DND-41 (cell line): ENCODE data around the gene CCDC117.

Experiments
- ATAC-seq: fragments of 200-7000 bp; cut with Tn5 transposase; 3 replicates; pipeline ENCODE4 v1.9.1; 2021; ENCODE audit warnings: low read depth; ENCODE audit not compliant: insufficient read depth
- DNase-seq: peaks from one replicate; pipeline ENCODE4 v3.0.0-alpha.2; 2020
- H2AFZ ChIP-seq: 2 replicates; pipeline ENCODE4 v1.6.0; 2012; ENCODE audit warnings: low read depth, low read length
- H3K27ac ChIP-seq: 2 replicates; pipeline ENCODE4 v1.5.1; 2012; ENCODE audit warnings: low read length, inconsistent platforms
- H3K27me3 ChIP-seq: fragments of 200-600 bp; sonication (generic); 2 replicates; pipeline ENCODE4 v1.6.0; 2012; ENCODE audit warnings: low read length, mild to moderate bottlenecking, inconsistent platforms; ENCODE audit not compliant: insufficient read depth, poor library complexity
- H3K36me3 ChIP-seq: 2 replicates; pipeline ENCODE4 v1.5.1; 2012; ENCODE audit warnings: low read length, inconsistent platforms; ENCODE audit not compliant: insufficient read depth
- H3K4me1 ChIP-seq: 2 replicates; pipeline ENCODE4 v1.5.1; 2012; ENCODE audit warnings: mild to moderate bottlenecking, low read length; ENCODE audit not compliant: insufficient read depth
- H3K4me2 ChIP-seq: 2 replicates; pipeline ENCODE4 v1.6.0; 2012; ENCODE audit warnings: mild to moderate bottlenecking, moderate library complexity, low read length, inconsistent platforms; ENCODE audit not compliant: insufficient read depth
- H3K4me3 ChIP-seq, 2 experiments: fragments of 200-600 bp in 1 of 2; shearing (Covaris generic) in 1 of 2; 2 replicates each; pipeline ENCODE4 v1.5.1; 2012 to 2016; ENCODE audit warnings: inconsistent platforms in 2 of 2, low read length in 2 of 2, mild to moderate bottlenecking in 2 of 2, low read depth in 1 of 2, moderate library complexity in 1 of 2
- H3K79me2 ChIP-seq: 2 replicates; pipeline ENCODE4 v1.6.0; 2012; ENCODE audit warnings: low read length, inconsistent platforms; ENCODE audit not compliant: insufficient read depth
- H3K9ac ChIP-seq: 2 replicates; pipeline ENCODE4 v1.6.0; 2012; ENCODE audit warnings: low read depth, mild to moderate bottlenecking, inconsistent platforms, low read length, moderate library complexity
- H3K9me3 ChIP-seq: 2 replicates; pipeline ENCODE4 v1.5.1; 2012; ENCODE audit warnings: low read length, moderate library complexity, mild to moderate bottlenecking, inconsistent platforms; ENCODE audit not compliant: insufficient read depth, severe bottlenecking
- H4K20me1 ChIP-seq: 2 replicates; pipeline ENCODE4 v1.6.0; 2012; ENCODE audit warnings: low read length; ENCODE audit not compliant: insufficient read depth
- CTCF ChIP-seq: IDR thresholded peaks from 2 replicates; pipeline ENCODE4 v1.5.1; 2012; ENCODE audit warnings: borderline replicate concordance, low read length, moderate library complexity, mild to moderate bottlenecking; ENCODE audit not compliant: poor library complexity, severe bottlenecking; ENCODE audit errors: extremely low read depth
- EZH2 ChIP-seq: IDR thresholded peaks from 3 replicates; pipeline ENCODE4 v1.6.1; 2012; ENCODE audit warnings: borderline replicate concordance, low read depth, mild to moderate bottlenecking, moderate library complexity, low read length, inconsistent platforms; ENCODE audit not compliant: severe bottlenecking

The CCDC117 gene

DNA sequence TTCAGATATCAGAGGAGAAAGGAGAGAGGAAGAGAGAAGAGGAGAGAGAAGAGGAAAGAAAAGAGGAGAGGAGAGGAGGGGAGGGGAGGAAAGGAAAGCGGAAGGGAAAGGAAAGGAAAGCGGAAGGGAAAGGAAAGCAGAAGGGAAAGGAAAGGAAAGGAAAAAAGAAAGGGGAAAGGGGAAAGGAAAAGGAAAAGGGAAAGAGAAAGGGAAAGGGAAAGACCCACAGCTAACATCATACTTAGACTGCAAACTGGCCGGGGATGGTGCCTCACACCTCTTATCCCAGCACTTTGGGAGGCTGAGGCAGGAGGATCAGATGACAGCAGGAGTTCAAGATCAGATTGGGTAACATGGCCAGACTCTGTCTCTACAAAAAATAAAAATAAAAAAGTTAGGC lies 42.3 kb upstream of the CCDC117 start:
- ATAC-seq (no peak), DNase-seq (no peak)
- H3K27me3 ChIP-seq, result no peaks in the 10 kb centered on the region
- peaks cover 3% of the 10 kb centered on the region; the same call in 1 of the 2 replicates for H4K20me1 ChIP-seq
- H2AFZ ChIP-seq, result no peak overlapping the region
- peaks cover 45% of the 10 kb centered on the region for H3K79me2 ChIP-seq
- no peak overlapping the region for H3K4me3 ChIP-seq
- no peak overlapping the region for H3K9ac ChIP-seq
- H3K9me3 ChIP-seq, result no peaks in the 10 kb centered on the region
- H3K36me3 ChIP-seq, result peaks cover 63% of the 10 kb centered on the region
- H3K4me2 ChIP-seq, result no peak overlapping the region
- TF ChIP-seq CTCF (no peak), EZH2 (no peak)
- no peak overlapping the region for H3K27ac ChIP-seq
- H3K4me1 ChIP-seq, result no peaks in the 10 kb centered on the region

DNA sequence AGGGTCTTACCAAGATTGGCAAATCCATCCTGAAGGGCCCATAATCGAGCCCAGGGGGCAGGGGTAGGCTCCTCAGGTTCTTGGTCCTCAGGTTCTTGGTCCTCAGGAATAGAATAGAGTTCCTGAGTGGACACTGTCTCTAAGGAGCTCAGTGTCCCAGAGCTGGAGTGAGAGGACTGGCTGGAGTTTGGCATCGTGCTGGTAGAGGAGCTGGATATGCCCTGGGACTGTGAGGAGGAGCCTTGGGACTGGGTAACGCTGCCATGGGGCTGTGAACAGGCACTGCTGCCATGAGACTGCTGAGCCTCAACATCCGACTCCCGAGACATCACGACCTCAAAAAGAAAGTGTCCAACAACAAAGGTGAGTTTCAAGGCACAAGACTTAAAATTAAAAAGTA lies 38.1 kb upstream of the CCDC117 start:
- TF ChIP-seq EZH2, result no peak
- TF ChIP-seq CTCF, result no peak

DNA sequence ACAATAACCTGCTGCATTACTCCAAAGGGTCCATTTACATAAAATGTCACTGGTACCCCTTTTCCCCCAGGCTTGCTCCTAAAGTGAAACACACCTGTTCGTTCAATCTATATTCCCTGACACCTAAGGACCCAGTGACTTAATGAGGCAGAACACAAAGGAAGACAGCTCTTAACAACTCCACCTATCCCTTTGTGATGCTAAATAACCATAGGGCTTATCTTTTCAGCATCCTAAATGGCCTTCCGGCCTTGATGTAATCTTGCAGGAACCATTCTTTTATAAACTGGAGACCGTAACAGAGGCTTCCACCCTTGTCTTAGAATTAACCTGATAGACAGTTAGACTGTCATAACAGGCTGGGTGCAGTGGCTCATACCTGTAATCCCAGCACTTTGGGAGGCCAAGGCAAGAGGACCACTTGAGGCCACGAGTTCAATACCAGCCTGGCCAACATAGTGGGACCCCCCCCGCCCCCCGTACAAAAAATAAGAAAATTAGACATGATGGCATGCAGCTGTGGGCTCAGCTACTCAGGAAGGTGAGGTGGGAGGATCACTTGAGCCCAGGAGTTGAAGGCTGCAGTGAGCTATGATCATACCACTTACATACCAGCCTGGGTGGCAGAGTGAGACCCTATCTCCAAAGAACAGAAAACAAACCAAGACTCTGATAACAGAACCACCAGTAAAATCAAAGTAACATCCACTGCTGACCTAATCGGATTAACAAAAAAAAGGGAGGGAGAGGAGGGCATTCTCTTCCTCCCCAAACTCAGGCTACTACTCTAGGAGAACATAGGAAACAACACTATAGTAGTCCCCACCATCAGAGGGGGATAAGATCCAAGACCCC lies 36.0 kb upstream of the CCDC117 start:
- no peaks in the 10 kb centered on the region for H3K27me3 ChIP-seq
- H3K4me2 ChIP-seq, result no peak overlapping the region
- peaks cover 85% of the 10 kb centered on the region for H3K79me2 ChIP-seq
- H4K20me1 ChIP-seq, result peaks cover 12% of the 10 kb centered on the region; the same call in 1 of the 2 replicates
- H2AFZ ChIP-seq, result no peak overlapping the region
- H3K4me1 ChIP-seq, result peaks cover 20% of the 10 kb centered on the region
- H3K4me3 ChIP-seq, result no peak overlapping the region
- DNase-seq (no peak), ATAC-seq (no peak)
- peaks cover 46% of the 10 kb centered on the region for H3K36me3 ChIP-seq
- TF ChIP-seq EZH2, result no peak
- no peak for TF ChIP-seq CTCF
- H3K27ac ChIP-seq, result no peak overlapping the region
- no peak overlapping the region for H3K9ac ChIP-seq
- H3K9me3 ChIP-seq, result no peaks in the 10 kb centered on the region

More for the DNA sequence above, 38.1 kb upstream of the CCDC117 start:
- no peaks in the 10 kb centered on the region for H3K27me3 ChIP-seq
- ATAC-seq (no peak), DNase-seq (no peak)
- no peak overlapping the region for H3K9ac ChIP-seq
- no peak overlapping the region for H3K4me3 ChIP-seq
- H2AFZ ChIP-seq, result no peak overlapping the region
- peaks cover 68% of the 10 kb centered on the region for H3K79me2 ChIP-seq
- no peaks in the 10 kb centered on the region for H3K9me3 ChIP-seq
- H3K27ac ChIP-seq, result no peak overlapping the region
- peaks cover 56% of the 10 kb centered on the region for H3K36me3 ChIP-seq
- peaks cover 12% of the 10 kb centered on the region; the same call in 1 of the 2 replicates for H4K20me1 ChIP-seq
- peaks cover under 1% of the 10 kb centered on the region; the same call in 1 of the 2 replicates for H3K4me1 ChIP-seq
- H3K4me2 ChIP-seq, result no peak overlapping the region
